DOHH2 (cell line): ENCODE results near the gene GRIK2.

Experiments used
- H3F3A ChIP-seq: fragments of 200-600 bp; sonication (generic), shearing (Covaris generic); 2 replicates; pipeline ENCODE4 v1.6.0; 2016; ENCODE audit warnings: antibody characterized with exemption, mild to moderate bottlenecking; ENCODE audit not compliant: control insufficient read depth, insufficient read depth
- H3K27ac ChIP-seq: fragments of 200-600 bp; sonication (generic); 2 replicates; pipeline ENCODE4 v1.5.1; 2014; ENCODE audit warnings: low read depth, mild to moderate bottlenecking, low read length, moderate library complexity
- H3K27me3 ChIP-seq: fragments of 200-600 bp; sonication (generic); 2 replicates; pipeline ENCODE4 v1.6.1; 2014; ENCODE audit warnings: mild to moderate bottlenecking, low read length, mixed read lengths; ENCODE audit not compliant: control insufficient read depth
- H3K36me3 ChIP-seq: fragments of 200-600 bp; sonication (generic); 2 replicates; pipeline ENCODE4 v1.6.1; 2014; ENCODE audit warnings: mild to moderate bottlenecking, low read length, moderate library complexity, mixed read lengths; ENCODE audit not compliant: control insufficient read depth
- H3K4me1 ChIP-seq: fragments of 200-600 bp; sonication (generic); 2 replicates; pipeline ENCODE4 v1.6.1; 2014; ENCODE audit warnings: mild to moderate bottlenecking, low read length, mixed read lengths; ENCODE audit not compliant: control insufficient read depth
- H3K4me2 ChIP-seq: fragments of 200-600 bp; sonication (generic); 2 replicates; pipeline ENCODE4 v1.6.0; 2014; ENCODE audit warnings: mild to moderate bottlenecking, low read length, moderate library complexity
- H3K4me3 ChIP-seq: fragments of 200-600 bp; sonication (generic); 2 replicates; pipeline ENCODE4 v1.5.1; 2014; ENCODE audit warnings: mild to moderate bottlenecking, low read length, mixed read lengths
- H3K79me2 ChIP-seq: fragments of 200-600 bp; sonication (generic); 2 replicates; pipeline ENCODE4 v1.6.1; 2014; ENCODE audit warnings: mild to moderate bottlenecking, low read length, mixed read lengths; ENCODE audit not compliant: control insufficient read depth
- H3K9me2 ChIP-seq: fragments of 200-600 bp; sonication (generic); replicated peaks from 2 replicates; pipeline ENCODE4 v1.6.1; 2014; ENCODE audit warnings: mild to moderate bottlenecking, low read length, mixed read lengths; ENCODE audit not compliant: control insufficient read depth
- H3K9me3 ChIP-seq: fragments of 200-600 bp; sonication (generic); 2 replicates; pipeline ENCODE4 v1.6.1; 2014; ENCODE audit warnings: antibody characterized with exemption, low read length, mixed read lengths; ENCODE audit not compliant: control insufficient read depth, insufficient read depth
- H4K20me1 ChIP-seq: fragments of 200-600 bp; sonication (generic); 2 replicates; pipeline ENCODE4 v1.6.0; 2014; ENCODE audit warnings: low read depth, mild to moderate bottlenecking, antibody characterized with exemption, low read length, moderate library complexity; ENCODE audit not compliant: control insufficient read depth, insufficient read depth
- CTCF ChIP-seq: fragments of 200-600 bp; sonication (generic); IDR thresholded peaks from one replicate; pipeline ENCODE4 v1.5.1; 2014; ENCODE audit warnings: antibody characterized with exemption, mild to moderate bottlenecking, low read depth, low read length; ENCODE audit not compliant: poor library complexity, severe bottlenecking
- EZH2phosphoT487 ChIP-seq: fragments of 200-600 bp; sonication (generic); IDR thresholded peaks from 2 replicates; pipeline ENCODE4 v1.6.1; 2017; ENCODE audit warnings: borderline replicate concordance, mild to moderate bottlenecking, antibody characterized with exemption, low read length, moderate library complexity, mixed read lengths

Gene GRIK2

GRCh38 chr6:101509536-101509935, 116.0 kb downstream of the GRIK2 start:
- H3K9me2 ChIP-seq: no peaks in the 10 kb centered on the region
- H3K9me3 ChIP-seq: no peaks in the 10 kb centered on the region
- no peaks in the 10 kb centered on the region for H4K20me1 ChIP-seq
- H3F3A ChIP-seq: no peaks in the 10 kb centered on the region
- no peak overlapping the region for H3K4me2 ChIP-seq
- no peaks in the 10 kb centered on the region for H3K4me1 ChIP-seq
- H3K4me3 ChIP-seq: no peak overlapping the region
- no peak for TF ChIP-seq EZH2phosphoT487
- TF ChIP-seq CTCF: no peak
- H3K36me3 ChIP-seq: no peaks in the 10 kb centered on the region
- H3K79me2 ChIP-seq: no peaks in the 10 kb centered on the region
- H3K27me3 ChIP-seq: no peaks in the 10 kb centered on the region
- H3K27ac ChIP-seq: no peak overlapping the region

GRCh38 chr6:101513181-101513580, 119.7 kb downstream of the GRIK2 start:
- TF ChIP-seq EZH2phosphoT487: no peak
- no peak for TF ChIP-seq CTCF
- H4K20me1 ChIP-seq: no peaks in the 10 kb centered on the region

GRCh38 chr6:101516578-101516977, 123.1 kb downstream of the GRIK2 start:
- Histone ChIP-seq H3K79me2 (no peaks in the 10 kb centered on the region), H3K4me3 (no peak overlapping the region), H3K9me2 (no peaks in the 10 kb centered on the region), H3F3A (no peaks in the 10 kb centered on the region), H4K20me1 (no peaks in the 10 kb centered on the region), H3K4me2 (no peak overlapping the region), H3K36me3 (no peaks in the 10 kb centered on the region), H3K27me3 (no peaks in the 10 kb centered on the region), H3K4me1 (no peaks in the 10 kb centered on the region), H3K27ac (no peak overlapping the region), H3K9me3 (no peaks in the 10 kb centered on the region)
- TF ChIP-seq CTCF: no peak
- TF ChIP-seq EZH2phosphoT487: no peak

More at GRCh38 chr6:101513181-101513580, 119.7 kb downstream of the GRIK2 start:
- Histone ChIP-seq H3K27me3 (no peaks in the 10 kb centered on the region), H3K9me3 (no peaks in the 10 kb centered on the region), H3K27ac (no peak overlapping the region), H3K4me3 (no peak overlapping the region), H3K36me3 (no peaks in the 10 kb centered on the region), H3F3A (no peaks in the 10 kb centered on the region), H3K9me2 (no peaks in the 10 kb centered on the region), H3K79me2 (no peaks in the 10 kb centered on the region), H3K4me1 (no peaks in the 10 kb centered on the region), H3K4me2 (no peak overlapping the region)

GRCh38 chr6:101517632-101518031, 124.1 kb downstream of the GRIK2 start:
- Histone ChIP-seq H3K4me1 (no peaks in the 10 kb centered on the region), H3K27me3 (no peaks in the 10 kb centered on the region), H3K36me3 (no peaks in the 10 kb centered on the region), H3F3A (no peaks in the 10 kb centered on the region), H3K9me2 (no peaks in the 10 kb centered on the region), H3K4me3 (no peak overlapping the region), H3K27ac (no peak overlapping the region), H3K9me3 (no peaks in the 10 kb centered on the region), H3K79me2 (no peaks in the 10 kb centered on the region), H3K4me2 (no peak overlapping the region), H4K20me1 (no peaks in the 10 kb centered on the region)
- no peak for TF ChIP-seq CTCF
- TF ChIP-seq EZH2phosphoT487: no peak
